ENCODE measurements around the gene TSPAN10.
"Not testable (repeated sequence)": the region's sequence is repeated elsewhere in the genome, so short reads cannot be mapped to it uniquely, and the experiment has no call there.

TSPAN10 gene

DNA sequence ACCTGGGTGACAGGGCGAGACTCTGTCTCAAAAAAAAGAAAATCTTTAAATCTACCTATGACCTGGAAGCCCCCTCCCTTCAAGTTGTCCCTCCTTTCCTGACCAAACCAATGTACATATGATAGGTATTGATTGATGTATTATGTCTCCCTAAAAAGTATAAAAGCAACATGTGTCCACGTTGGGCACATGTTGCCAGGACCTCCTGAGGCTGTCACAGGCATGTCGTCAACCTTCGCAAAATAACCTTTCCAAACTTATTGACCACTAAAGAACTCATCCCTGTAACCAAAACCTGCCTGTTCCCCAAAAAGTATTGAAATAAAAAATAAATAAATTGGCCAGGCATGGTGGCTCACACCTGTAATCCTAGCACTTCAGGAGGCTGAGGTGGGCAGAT, 25.0 kb downstream of the TSPAN10 start:
- DNase-seq (ENCODE audit: low read depth) = no peak

DNA sequence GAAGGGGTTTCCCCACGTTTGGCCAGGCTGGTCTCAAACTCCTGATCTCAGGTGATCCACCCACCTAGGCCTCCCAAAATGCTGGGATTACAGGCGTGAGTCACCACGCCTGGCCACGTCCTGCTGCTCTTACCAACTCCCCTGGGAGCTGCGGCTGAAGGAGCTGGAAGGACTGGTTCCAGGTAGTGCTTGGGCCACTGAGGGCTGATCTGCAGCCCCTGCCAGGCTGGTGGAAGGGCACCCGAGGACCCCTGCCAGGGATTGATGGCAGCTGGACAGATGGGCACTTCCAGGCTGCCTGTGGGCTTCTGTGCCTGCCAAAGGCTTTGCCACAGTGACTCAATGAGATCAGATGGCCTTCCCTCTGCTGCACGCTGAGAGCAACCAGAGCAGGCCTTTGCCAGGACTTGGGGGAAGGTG, 27.1 kb downstream of the TSPAN10 start:
- no peak for DNase-seq (ENCODE audit: low read depth)

DNA sequence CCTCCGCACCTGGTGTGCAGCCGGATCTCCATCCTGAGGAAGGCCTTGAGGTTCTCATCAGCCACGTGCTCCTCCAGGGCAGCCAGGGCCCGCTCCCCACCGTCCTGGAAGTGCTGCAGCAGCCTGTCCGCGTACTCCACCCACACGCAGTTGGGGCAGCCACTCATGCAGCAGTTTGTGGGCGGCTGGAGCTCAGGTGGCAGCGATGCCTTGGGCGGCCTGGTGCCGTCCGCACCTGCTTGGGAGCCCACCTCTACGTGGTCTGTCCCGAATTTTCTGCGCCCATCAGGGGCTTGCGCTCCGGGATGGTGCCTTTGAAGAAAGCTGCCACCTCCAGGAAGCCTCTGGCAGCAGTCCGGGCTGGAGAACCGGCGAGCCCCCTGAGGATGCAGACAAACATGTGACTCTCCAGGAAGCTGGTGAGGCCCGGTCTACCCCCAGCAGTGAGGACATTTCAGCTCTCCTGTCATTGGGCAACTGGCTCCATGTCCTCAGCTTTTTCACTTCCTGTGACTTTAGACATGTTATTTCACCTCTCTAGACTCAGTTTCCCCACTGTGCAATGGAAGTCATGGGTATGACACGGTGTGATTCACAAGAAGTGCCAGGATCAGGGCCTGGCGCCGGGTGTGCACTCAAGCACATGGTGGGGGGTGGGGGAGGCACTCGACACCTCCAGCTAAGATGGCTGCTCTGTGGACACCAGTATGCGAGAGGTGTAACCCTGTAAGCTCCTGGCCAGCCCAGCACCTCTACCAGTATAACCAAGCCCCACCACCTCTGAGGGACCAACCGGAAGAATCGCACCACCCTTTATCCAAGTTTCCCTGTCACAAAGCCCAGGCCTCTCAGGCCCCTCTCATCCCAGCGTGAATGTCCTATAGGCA, 28.5 kb downstream of the TSPAN10 start:
- no peak for DNase-seq (ENCODE audit: low read depth)

DNA sequence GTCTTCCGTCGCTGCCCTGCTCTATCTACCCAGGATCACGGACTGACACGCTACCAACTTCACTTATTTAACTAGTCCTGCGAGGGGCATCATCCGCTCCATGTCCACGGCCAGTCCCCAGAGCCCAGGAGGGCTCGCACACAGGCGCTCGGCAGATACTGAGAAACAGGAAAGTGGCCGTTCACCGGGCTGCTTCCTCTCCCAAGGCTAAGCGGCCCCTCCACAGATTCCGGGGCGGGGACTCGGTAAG, 29.0 kb downstream of the TSPAN10 start:
- DNase-seq (ENCODE audit: low read depth) = no peak

DNA sequence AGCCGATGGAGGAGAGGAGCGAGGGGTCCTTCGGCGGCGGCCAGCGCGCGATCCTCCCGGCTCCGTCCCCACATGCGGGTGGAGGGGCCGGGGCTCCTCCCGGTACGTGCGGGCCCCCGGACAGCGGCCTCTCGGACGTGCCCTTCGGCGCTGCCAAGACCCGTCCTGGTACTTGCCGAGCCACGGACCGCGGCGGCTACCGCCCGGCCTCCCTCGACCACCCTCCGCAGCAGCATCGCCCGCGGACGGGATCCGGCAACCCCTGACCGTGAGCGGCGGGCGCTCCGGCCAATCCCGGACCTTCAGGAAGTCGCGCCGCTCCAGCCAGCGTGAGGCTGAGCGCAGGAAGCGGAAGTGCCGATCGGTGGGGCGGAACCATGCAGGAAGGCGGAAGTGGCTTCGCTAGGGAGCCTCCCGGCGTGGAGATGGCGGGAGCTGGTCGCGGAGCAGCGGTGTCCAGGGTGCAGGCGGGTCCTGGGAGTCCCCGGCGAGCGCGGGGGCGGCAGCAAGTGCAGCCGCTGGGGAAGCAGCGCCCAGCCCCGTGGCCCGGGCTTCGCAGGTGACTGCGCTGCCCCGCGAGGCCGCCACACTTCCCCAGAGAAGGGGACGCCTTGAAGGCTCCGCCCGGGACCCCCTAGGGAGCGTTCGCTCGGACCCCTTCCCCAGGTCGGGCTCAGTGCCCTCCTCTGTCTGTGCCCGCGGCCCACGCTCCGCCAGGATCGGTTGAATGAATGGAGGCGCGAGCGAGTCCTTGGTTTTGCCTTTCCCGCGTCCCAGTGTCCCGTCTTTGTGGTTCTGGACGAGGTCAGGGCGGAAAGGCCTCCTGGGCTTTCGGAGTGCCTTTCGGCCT, 29.6 kb downstream of the TSPAN10 start, which contains the start of the genes CCDC137 and OXLD1:
TSS of gene CCDC137 (plus strand) at position 396 of the 850 bp plus-strand sequence. CDS start at position 426, 30 bp downstream.
TSS of gene OXLD1 (minus strand) at position 264 of the 850 bp plus-strand sequence. CDS start at position 236, 28 bp downstream.
- DNase-seq (ENCODE audit: low read depth) = peak; percentile 96

DNA sequence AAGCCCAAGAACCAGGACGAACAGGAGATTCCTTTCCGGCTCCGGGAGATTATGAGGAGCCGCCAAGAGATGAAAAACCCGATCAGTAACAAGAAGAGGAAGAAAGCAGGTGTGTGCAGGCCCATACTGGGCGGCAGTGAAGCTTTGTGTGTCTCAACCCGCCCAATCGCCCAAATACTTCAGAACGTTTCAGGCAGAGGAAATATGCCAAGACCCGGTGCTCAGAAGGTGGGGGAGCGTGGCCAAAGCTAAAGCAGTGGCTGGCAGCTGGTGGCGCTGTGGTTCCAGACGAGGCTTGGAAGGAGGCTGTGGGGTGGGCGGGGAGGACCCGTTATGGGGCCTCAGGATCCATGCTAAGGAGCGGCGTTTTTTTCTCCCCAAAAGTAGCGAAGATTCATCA, 30.8 kb downstream of the TSPAN10 start:
- DNase-seq (ENCODE audit: low read depth) = no peak

DNA sequence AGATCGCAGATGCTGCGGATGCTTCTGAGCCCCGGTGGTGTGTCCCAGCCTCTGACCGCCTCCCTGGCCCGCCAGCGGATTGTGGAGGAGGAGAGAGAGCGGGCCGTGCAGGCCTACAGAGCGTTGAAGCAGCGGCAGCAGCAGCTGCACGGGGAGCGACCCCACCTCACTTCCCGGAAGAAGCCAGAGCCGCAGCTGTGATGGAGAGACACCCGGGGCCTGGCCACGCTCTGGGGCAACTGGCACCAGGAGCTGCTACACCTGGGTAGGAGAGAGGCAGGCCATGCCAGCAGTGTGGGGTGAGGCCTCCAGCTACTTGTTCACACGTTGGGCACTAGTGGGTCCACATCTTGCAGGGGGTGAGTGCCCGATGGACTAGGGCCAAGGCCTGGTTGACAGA, 35.5 kb downstream of the TSPAN10 start:
- no peak for DNase-seq (ENCODE audit: low read depth)

DNA sequence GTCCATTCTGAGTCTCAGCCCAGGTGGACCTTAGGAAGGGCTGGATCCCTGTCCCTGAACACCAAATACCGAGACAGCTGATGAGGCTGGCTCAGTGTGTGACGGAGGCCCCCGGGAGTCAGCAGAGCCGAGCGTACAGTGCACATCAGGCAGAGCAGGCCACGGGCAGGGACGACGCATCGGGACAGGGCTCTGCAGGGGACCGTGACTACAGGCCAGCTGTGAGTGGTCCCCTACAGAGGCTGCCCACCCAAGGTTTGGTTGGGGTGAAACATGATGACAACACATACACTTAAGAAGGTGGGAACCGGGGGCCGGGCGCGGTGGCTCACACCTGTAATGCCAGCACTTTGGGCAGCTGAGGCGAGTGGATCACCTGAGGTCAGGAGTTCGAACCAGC, 36.0 kb downstream of the TSPAN10 start:
- DNase-seq (ENCODE audit: low read depth) = no peak

DNA sequence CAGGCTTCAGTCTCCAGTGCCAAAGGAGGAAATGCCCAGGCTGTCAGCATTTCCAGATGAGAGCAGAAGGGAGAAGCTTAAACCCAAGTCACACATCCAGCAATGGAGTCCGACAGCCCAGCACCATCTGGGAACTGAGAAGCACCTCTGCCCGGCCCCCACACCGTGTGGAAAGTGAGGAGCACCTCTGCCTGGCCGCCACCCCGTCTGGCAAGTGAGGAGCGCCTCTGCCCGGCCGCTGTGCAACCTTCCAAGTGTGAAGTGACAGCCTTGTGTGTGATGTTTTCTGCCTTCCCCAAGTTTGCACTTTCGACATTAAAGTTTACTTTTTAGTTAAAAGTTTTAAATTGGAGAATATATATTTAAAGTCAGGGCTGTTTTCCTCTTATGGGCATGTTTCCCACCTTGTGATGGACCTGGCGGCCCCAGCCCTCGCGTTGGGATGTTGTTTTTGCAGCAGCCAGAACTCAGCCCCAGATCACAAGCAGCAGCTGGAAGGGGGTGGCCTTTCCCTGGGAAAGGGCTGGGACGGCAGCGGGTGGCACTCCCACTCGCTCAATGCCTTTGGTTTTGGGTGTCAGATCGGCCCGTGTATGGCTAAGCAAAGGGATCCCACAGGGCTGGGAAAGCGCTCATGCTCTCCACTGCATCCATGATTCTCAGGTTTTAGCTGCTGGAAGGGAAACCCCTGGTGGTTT, 36.7 kb downstream of the TSPAN10 start:
- no peak for DNase-seq (ENCODE audit: low read depth)

DNA sequence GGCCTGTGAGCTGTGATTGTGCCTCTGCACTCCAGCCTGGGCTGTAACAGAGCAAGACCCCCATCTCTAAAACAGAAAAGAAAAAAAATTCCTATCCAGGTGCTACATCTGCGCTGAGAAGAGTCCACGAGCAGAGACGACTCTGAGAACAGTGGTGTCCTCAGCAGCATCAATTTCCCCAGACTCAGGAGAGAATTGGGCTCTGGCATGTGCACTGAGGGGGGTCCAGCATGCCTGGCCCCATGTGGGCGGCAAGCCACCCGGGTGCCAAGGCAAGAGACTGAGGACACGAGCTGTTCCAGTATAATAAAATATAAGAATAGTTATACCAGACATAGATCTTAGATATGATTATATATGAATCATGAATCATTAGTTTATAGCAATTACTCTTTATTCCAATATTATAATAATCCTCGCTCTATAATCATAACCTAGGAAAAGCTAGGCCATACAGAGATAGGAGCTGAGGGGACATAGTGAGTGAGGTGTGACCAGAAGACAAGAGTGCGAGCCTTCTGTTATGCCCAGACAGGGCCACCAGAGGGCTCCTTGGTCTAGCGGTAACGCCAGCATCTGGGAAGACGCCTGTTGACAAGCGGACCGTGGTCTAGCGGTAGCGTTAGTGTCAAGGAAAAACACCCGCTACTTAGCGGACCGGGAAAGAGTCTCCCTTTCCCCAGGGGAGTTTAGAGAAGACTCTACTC, 38.7 kb downstream of the TSPAN10 start:
- not testable (repeated sequence) for DNase-seq (ENCODE audit: low read depth)

DNA sequence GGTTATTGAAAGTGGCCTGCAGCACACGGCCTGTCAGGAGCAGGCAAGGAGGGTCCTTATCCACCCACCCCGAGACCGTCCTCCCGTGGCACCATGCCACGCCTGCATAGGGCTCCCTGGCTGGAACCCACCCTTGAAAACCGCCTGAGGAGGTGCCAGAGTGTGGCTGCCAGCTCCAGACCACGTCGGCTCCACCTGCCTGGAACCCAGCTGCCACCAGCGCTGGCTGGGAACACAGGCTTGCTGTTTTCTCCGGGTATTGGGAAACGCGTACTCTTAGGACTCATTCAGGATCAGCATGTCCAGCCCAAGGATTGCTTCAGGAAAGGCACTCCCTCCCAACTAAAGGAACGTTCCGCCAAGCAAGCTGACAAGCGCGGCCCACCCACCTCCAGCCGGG, 39.9 kb downstream of the TSPAN10 start:
- DNase-seq (ENCODE audit: low read depth) = no peak

DNA sequence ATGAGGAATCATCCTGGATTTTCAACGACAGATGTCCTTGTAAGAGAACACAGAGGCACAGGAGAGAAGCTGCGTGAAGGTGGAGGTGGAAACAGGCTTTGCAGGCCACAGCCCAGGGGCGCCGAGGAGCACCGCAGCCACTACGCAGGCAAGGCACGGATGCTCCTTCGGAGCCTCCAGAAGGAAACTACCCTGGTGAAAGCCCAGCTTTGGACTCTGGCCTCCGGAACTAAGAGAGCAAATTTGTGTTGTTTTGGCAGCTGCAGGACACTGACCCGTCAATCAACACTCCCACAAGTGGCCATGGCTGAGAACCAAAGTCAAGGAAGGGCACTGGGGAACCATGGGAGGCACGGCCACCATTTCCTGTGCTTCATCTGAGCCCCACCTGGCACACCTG, 43.2 kb downstream of the TSPAN10 start:
- DNase-seq (ENCODE audit: low read depth) = no peak

DNA sequence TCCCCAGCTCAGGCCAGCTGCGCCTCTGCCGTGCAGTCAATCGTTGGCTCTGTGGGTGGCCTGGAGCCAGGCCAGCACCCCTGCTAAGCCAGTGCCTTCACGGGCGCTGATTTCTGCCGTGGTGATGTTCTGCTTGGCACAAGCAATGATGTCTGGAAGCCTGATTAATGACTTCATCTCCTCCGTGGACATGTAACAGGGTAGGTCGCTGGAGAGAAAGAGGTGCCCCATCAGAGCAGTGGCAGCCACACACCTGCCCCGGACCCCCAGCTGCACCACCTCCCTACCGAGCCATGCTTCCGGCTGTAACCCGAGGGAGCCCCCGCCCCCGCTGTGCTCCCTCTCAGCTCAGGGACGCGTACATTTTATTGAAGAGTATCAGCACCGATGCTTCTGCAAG, 44.7 kb downstream of the TSPAN10 start:
- DNase-seq (ENCODE audit: low read depth) = no peak

DNA sequence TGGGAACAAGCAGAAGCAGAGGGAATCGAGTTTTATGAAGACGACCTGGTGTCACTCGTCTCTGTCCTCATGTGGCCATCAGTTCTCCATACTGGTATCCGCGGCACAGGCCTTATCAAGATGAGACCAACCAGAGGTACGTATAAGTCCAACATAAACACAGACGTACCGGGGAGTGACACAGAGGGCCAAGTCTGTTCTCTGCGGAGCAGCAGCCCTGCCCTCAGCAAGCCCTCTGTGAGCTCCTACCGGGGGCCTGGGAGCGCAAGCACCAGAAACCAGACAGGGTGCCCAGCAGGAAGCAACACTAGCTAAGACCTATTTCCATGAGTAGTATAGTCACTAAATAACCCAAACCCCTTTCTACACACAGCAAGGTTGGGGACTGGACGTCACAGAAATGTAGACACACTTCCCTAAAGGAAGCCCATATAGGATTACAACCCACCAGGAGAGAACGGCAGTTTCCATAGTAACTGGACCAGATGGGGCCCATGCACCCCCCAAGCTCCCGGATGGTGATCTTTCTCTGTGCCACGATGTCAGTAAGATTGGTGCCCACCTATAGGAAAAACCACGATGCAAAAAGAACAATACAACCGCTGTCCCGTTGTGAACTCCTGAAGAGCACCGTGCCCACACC, 45.7 kb downstream of the TSPAN10 start:
- DNase-seq (ENCODE audit: low read depth) = no peak

DNA sequence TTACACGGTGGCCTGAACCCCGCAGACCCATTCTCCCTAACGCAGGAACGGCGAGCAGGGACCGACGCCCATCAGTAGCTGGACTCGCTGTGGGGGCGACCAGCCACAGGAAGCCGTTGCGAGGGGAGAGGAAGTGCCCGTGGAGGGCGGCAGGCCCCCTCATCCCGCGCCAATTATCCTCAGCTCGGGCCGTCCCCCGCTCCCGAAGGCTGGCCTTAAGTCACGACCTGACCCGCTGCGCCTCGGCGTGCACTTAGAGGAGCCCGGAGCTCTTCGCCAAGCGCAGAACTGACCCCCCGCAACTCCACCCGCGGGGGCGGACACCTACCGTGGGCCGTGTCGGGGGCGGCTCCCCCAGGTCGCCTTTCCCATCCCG, 46.2 kb downstream of the TSPAN10 start:
- no peak for DNase-seq (ENCODE audit: low read depth)

DNA sequence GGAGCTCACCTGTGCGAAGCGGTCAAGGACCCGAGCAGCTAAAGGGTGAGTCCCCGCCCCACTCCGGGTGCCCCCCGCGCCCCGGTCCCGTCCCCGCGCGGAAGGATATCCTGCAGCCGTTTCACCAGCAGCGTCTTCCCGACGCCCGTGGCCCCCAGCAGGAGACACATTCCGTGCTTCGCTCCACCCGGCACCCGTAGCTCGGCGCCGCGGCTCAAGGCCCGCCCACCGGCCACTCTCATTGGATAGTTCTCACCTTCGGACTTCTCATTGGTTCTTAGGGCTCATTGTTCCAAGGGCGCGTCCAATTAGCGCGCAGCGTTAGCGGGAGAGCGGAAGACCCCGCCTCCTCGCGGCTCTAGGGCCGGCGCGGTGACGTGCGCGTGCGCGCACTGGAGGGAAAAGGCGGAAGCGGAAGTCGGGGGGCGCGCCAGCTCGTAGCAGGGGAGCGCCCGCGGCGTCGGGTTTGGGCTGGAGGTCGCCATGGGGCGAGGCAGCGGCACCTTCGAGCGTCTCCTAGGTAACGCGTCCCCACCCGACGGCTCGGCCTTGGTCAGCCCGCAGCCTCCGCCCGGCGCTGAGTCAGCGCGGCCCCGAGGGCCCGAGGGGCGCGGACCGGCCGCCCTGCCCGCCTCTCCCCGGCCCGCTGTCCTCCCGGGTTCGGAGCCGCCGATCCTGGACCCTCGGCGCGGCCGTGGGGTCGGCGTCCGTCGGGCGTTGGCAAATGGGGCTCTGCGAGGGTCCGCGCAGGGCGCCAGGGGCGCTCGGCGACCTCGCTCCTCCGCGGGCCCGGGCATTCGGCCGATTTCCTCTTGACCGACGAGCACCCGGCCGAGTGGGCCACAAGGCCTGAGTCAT, 46.8 kb downstream of the TSPAN10 start, which contains the start of the genes ARL16 and HGS:
TSS of gene ARL16 (minus strand) at position 214 of the 858 bp plus-strand sequence. CDS start at position 170, 44 bp downstream.
TSS of gene HGS (plus strand) at position 428 of the 858 bp plus-strand sequence. CDS start at position 484, 56 bp downstream.
- peak; percentile 99 for DNase-seq (ENCODE audit: low read depth)

DNA sequence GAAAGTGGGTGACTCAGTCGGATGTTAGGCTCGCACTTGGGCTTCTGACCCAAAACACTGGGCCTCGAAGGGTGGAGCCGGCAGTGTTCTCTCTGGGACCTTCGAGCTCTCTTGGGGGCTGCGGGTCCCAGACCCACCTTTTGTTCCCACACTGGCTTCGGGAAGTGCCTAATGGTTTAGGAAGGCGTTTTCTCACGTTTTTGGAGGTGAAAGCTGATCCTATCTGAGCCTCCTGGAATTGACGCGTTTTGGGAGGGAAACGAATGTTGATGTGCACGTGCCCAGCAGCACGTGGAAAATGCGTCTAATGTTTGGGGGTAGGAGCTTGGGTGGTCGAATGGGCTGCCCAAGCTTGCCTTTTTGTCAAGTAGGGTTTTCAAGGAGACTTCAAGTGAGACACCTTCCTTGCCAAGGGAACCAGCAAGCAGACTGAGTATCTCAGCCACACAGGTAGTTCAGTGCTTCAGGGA, 47.5 kb downstream of the TSPAN10 start:
- DNase-seq (ENCODE audit: low read depth) = no peak

DNA sequence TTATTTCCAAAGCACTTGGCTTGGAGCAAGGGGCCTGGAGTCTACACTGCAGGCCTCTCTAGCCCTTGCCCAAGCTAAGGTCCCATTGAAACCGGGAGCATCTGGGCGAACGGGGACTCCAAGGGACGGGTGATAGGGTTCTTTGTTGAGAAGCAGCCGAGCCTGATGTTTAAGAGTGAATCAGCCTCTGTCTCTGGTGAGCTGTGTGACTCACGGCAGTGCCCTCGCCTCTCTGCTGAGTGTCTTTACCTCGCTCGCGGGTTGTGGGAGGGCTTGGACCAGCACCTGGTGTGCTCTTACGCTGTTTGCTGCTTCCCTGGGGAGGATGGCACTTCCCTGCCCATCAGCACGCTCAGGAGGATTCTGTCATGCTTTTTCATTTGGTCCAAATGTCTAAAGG, 48.1 kb downstream of the TSPAN10 start:
- no peak for DNase-seq (ENCODE audit: low read depth)

DNA sequence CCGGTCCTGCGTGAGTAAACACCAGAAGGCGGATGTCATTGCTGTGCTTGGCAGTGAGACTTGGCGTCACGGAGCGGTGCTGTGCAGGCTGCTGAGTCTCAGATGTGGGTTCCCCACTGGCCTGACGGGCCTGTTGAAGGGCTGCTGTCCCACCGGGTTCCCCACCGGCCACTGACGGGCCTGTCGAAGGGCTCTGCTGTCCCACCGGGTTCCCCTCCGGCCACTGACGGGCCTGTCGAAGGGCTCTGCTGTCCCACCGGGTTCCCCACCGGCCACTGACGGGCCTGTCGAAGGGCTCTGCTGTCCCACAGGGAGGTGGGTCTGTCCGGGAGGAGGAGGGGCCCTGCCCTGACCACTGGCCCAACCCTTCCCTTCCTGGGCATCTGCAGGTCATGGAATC, 49.6 kb downstream of the TSPAN10 start:
- DNase-seq (ENCODE audit: low read depth) = no peak

All from CMK (cell line).